ENCODE results near the gene MAPKBP1. TPM values are rescaled to one million over a fixed set of nuclear protein-coding genes. Genes with fewer than 3 reads are reported as not detected.
A peak's percentile ranks its signal among the peaks of the same experiment; 100 is the strongest.

The MAPKBP1 gene
- total and polyA plus RNA-seq, 9 of the 15 experiments (the other 6 are each of a cell fraction or from before 2014, with no cell fraction given): 0.15 to 9.5 (median 4.5) TPM

DNA sequence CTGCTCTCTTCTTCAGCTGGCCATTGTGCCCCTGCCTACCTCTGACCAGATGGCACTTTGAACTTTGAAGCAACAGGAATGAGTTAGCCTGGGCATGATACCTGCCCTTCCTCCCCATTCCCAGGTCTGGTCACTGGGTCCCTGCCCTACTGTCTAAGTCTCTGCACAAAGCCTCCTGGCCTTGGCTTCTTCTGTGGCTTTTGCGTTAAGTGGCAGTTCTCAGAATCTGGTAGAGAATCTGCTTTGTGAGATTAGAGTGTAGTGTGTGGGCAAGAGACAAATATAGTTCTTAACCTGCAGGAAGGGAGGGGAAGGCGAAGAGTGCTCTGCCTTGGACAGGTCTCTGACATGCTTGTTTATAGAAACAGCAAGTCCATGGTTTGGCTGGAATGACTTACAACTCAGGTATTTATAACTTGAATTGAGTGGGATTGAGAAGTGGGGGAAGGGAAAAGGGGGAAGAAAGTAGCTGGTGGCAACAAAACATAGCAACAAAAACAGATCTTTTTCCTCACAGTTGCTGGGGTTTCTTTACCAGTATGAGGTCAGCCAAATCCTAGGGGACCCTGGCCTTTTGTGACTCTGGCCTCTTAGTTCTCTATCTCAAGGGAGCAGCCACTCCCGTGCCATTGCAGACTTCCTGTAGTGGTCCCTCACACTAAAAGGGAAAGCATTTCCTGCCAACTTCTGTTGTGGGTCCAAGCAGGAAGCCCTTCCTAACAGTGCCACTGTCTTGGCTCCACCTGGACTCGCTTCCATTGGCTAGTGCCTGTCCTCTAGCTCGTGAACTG, 16.7 kb downstream of the MAPKBP1 start (continued):
- TF ChIP-seq, protein P1, sequence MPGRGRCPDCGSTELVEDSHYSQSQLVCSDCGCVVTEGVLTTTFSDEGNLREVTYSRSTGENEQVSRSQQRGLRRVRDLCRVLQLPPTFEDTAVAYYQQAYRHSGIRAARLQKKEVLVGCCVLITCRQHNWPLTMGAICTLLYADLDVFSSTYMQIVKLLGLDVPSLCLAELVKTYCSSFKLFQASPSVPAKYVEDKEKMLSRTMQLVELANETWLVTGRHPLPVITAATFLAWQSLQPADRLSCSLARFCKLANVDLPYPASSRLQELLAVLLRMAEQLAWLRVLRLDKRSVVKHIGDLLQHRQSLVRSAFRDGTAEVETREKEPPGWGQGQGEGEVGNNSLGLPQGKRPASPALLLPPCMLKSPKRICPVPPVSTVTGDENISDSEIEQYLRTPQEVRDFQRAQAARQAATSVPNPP (IDR thresholded peaks at IDR 0.05; ENCODE audit: borderline replicate concordance, insufficient read depth, insufficient read length): no peak
- TF ChIP-seq FOSL1 (tag; conservative IDR thresholded peaks at IDR 0.05): no peak
- TF ChIP-seq NFIC (IDR thresholded peaks at IDR 0.05): 0 out of 2 replicates have a peak, but pooled peaks have one; percentile 32
- TF ChIP-seq NCOR1 (IDR thresholded peaks at IDR 0.05): peak; percentile 58
- TF ChIP-seq ZNF407 (IDR thresholded peaks at IDR 0.05; ENCODE audit: low read depth): no peak
- 0 out of 2 replicates have a peak, but pooled peaks have one; percentile 21 for TF ChIP-seq GABPB1 (CRISPR knock-in tag; IDR thresholded peaks at IDR 0.05)
- 0 out of 2 replicates have a peak, but pooled peaks have one; percentile 7 for TF ChIP-seq ATF3 (IDR thresholded peaks at IDR 0.05)
- no peak for TF ChIP-seq ATF3 (CRISPR knock-in tag; conservative IDR thresholded peaks at IDR 0.05)
- TF ChIP-seq MAFK (IDR thresholded peaks at IDR 0.05; ENCODE audit: low read length): no peak
- TF ChIP-seq DPF2 (IDR thresholded peaks at IDR 0.05): peak; percentile 72
- TF ChIP-seq GATA2 (CRISPR knock-in tag; IDR thresholded peaks at IDR 0.05): peak; percentile 69; the same call in 1 of the 2 replicates
- peak; percentile 86 for TF ChIP-seq TEAD4 (IDR thresholded peaks at IDR 0.05; ENCODE audit: low read length)
- no peak for TF ChIP-seq TEAD4 (CRISPR knock-in tag; IDR thresholded peaks at IDR 0.05; ENCODE audit: borderline replicate concordance)
- TF ChIP-seq CREM (IDR thresholded peaks at IDR 0.05; ENCODE audit: low read depth): peak; percentile 9; the same call in 1 of the 2 replicates
- TF ChIP-seq, protein P2, sequence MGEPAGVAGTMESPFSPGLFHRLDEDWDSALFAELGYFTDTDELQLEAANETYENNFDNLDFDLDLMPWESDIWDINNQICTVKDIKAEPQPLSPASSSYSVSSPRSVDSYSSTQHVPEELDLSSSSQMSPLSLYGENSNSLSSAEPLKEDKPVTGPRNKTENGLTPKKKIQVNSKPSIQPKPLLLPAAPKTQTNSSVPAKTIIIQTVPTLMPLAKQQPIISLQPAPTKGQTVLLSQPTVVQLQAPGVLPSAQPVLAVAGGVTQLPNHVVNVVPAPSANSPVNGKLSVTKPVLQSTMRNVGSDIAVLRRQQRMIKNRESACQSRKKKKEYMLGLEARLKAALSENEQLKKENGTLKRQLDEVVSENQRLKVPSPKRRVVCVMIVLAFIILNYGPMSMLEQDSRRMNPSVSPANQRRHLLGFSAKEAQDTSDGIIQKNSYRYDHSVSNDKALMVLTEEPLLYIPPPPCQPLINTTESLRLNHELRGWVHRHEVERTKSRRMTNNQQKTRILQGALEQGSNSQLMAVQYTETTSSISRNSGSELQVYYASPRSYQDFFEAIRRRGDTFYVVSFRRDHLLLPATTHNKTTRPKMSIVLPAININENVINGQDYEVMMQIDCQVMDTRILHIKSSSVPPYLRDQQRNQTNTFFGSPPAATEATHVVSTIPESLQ (CRISPR knock-in tag; IDR thresholded peaks at IDR 0.05): no peak
- TF ChIP-seq CBFA2T2 (conservative IDR thresholded peaks at IDR 0.05): peak; percentile 60

Measured in K562 (cell line).